Stimulated activated naive CD4-positive, alpha-beta T cell treated with Interleukin-2 at 50 U/mL for 16 hours (primary cell): Measurements from ENCODE around the gene TDP2.
"Not testable (repeated sequence)": the region's sequence is repeated elsewhere in the genome, so short reads cannot be mapped to it uniquely, and the experiment has no call there.

Source experiments
- DNase-seq: peaks from one replicate; lab custom pipeline; 2025; lab: John Stamatoyannopoulos, UW

The TDP2 gene

DNA sequence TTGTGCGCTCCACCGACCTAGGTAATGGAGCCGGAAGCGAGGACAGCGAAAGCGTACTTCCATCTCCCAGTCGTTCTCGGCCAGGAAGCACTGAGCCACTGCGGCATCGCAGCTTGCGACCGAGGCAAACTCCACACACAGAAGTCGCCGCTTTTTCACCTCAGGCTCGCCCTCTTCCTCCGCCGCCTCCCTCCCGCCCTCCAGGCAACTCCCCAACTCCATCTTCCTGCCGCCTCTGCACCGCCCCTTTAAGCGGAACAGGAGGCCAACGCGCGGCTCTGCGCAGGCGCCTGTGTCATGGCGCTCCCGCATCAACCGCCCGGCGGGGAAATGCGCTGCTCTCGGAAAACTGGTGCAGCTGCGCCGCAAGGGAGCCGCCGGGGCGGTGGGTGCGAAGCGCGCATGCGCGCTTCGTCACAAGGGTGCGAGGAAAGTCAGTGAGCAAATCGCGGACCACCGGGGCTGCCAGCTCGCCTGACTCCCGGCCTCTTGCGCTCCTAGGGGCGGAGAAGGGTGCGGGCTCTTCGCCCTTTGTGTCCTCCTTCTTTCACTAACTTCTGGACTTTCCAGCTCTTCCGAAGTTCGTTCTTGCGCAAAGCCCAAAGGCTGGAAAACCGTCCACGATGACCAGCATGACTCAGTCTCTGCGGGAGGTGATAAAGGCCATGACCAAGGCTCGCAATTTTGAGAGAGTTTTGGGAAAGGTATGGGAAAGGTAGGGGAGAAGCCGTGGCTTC lies at the start of gene TDP2, which contains the start of gene ACOT13:
TSS of gene TDP2 (minus strand) at position 259 of the 737 bp plus-strand sequence. CDS start at position 222, 37 bp downstream.
TSS of gene ACOT13 (plus strand) at position 437 of the 737 bp plus-strand sequence. CDS start at position 624, 187 bp downstream.
- DNase-seq, result peak; percentile 95

DNA sequence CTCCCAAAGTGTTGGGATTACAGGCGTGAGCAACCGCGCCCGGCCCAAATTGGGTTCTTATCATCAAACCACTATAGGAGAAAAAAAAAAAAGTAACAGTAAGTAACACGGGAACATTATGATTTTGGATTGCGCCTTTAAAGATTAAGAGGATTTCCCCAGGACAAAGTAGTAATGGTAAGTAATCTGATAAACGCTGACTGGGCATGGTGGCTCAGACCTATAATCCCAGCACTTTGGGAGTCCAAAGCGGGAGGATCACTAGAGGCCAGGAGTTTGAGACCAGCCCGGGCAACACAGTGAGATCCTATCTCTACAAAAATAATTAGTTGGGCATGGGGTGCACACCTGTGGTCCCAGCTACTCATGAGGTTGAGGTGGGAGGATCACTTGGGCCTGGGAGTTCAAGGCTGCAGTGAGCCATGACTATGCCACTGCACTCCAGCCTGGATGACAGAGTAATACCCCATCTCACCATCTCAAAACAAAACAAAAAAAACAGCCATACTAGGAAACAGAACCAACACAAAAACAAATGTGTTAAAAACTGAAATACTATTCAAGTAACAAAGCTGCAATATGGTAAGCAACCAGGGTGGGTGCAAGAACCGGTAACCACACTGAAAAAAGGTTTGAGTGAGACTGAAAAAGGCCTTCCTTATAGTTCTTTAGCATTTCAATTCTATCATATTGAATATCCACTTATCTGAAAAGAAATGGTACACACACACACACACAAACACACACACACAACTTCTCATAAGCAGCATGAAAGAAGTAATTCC lies 44.0 kb upstream of the TDP2 start:
- DNase-seq, result no peak

GRCh38 chr6:24709014-24709711 lies 42.5 kb upstream of the TDP2 start:
- no peak for DNase-seq

GRCh38 chr6:24708612-24709011 lies 41.9 kb upstream of the TDP2 start:
- no peak for DNase-seq

- DNase-seq, result no peak
These were observed 37.8 kb upstream of the TDP2 start for GRCh38 chr6:24704468-24704867.

DNA sequence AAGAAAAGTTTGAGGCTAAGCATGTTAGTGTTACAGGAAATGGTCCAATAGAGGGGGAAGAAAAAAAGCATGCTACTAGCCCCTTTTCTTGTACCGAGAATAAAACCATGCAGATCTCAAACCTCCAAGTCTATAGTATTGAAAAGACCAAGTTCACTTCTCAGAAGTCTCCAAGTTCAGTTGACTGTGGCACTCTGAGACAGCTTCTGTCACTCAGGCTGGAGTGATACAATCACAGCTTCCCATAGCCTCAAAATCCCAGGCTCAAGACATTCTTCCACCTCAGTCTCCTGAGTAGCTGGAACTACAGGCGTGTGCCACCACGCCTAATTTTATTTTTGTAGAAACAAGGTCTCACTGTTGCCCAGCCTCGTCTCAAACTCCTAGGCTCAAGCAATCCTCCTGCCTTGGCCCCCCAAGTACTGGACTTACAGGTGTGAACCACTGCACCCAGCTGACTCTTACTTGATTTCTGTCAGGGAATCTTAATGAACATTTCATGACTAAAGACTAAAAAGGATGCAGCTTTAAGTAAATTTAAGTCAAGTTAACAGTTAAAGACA lies 36.1 kb upstream of the TDP2 start:
- no peak for DNase-seq

DNA sequence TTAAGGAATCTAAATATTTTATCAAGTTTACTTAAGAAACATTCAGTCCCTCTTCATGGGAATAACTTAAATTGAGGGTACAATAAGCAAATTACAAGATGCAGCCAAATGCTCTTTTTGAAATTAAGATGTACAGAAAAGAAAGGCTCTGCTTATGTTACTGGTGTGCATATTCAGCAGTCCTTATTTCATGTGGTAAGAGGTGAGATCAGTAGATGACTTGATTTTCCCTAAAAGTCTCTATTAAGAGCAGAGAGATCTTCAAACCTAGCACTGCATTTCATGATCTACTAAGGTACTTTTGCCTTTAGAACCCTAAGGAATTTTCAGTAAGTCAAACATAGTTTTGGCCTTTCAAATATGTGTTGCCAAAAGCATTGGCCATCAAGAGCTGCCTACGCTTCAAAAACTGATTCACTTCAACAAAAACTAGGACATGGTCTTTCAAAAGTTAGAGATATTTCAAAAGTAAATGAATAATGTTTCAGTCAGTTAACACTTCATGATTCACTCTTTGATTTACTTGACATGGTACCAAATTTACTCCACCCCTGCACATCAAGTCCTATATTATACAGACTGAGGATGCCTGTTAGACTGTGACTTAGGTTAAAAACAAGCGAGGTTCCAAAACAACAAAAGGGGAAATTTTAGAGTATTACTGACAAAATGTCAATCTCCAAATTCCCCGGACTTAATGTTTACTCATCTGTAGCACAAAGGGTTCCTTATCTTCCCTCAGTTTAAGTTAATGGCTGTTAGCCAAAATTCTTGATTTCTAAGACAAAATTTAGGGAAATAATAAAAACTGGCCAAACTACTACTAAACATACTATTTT lies 33.0 kb upstream of the TDP2 start:
- no peak for DNase-seq

GRCh38 chr6:24696097-24696496 lies 29.4 kb upstream of the TDP2 start:
- DNase-seq, result no peak

DNA sequence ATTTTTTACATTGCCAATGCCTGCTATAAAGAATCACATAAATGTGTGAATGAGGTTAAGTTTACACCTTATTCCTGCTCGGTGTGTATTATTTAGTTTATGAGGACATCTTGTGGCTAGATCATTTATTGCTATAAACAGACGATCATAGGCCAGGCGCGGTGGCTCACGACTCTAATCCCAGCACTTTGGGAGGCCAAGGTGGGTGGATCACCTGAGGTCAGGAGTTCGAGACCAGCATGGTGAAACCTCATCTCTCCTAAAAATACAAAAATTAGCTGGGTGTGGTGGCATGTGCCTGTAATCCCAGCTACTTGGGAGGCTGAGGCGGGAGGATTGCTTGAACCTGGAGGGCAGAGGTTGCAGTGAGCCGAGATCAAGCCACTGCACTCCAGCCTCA lies 28.9 kb upstream of the TDP2 start:
- not testable (repeated sequence) for DNase-seq

DNA sequence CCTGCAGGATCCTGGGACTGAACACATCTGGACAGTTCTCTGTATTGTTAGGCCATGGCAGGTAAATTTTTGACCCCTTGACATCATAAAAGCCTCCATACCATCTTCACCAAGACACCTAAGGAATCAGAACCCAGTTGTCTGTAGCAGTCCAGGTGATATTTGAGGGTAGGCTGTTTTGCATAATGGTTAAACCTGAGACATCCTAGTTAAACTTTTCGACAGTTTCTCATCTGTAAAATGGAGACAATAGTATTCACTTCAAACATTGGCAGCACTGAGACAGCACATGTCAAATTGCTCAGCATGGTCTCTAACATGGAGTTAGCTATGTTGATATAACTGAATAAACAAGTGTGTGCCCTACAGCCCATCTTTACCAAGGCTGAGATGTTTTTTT lies 27.5 kb upstream of the TDP2 start:
- no peak for DNase-seq

GRCh38 chr6:24692848-24693592 lies 26.3 kb upstream of the TDP2 start:
- DNase-seq, result no peak

DNA sequence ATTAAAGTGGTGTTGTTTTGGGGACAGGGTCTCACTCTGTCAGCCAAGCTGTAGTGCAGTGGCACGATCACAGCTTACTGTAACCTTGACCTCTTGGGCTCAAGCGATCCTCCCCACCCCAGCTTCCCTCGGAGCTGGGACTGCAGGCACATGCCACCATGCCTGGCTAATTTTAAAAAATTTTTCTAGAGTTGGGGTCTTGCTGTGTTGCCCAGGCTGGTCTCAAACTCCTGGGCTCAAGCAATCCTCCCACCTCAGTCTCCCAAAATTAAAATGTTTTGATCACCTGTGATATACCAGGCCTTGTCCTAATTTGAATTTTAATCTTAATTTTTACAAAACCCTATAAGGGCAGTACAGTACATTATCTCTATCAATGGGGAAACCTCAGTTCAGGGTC lies 25.7 kb upstream of the TDP2 start:
- no peak for DNase-seq

DNA sequence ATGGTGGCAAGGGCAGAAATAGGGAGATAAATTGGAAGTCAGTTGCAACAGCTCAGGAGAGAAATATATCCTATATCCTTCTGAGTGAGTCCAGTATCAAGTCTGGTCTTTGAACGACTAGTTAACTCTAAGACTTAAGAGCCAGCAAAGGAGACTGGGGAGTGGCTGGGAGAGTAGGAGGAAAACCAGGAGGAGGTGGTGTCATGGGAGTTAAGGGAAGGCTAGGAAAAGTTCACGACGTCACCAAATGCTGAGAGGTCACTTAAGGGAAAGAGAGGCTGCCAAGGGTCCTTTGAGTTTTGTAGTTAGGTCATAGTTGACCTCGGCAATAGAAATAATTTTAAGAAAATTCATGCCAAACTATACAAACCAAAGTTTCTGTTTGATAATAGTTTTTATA lies 25.3 kb upstream of the TDP2 start:
- no peak for DNase-seq

GRCh38 chr6:24691550-24691949 lies 24.9 kb upstream of the TDP2 start:
- no peak for DNase-seq

DNA sequence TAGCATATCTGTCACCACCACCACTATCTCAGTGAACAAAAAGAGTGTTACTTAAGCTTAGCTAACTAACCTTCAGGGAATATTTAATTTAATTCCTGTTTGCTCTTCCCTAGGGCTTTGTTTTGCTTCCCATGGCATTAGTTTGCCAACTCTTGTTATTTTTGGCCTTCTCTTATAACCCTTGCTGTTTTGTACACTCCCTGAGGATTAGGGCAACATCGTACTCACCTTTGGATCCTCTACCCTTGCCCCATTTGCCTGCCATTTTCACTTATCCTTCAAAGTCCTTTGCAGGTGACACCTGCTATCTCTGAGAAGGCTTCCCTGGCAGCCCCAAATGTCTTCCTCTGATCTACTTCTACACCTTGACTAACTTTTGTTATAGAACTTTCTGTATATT lies 23.9 kb upstream of the TDP2 start:
- DNase-seq, result no peak

- no peak for DNase-seq
These were observed 23.3 kb upstream of the TDP2 start for GRCh38 chr6:24689964-24690363.

- DNase-seq, result no peak
These were observed 20.2 kb upstream of the TDP2 start for GRCh38 chr6:24686946-24687345.

DNA sequence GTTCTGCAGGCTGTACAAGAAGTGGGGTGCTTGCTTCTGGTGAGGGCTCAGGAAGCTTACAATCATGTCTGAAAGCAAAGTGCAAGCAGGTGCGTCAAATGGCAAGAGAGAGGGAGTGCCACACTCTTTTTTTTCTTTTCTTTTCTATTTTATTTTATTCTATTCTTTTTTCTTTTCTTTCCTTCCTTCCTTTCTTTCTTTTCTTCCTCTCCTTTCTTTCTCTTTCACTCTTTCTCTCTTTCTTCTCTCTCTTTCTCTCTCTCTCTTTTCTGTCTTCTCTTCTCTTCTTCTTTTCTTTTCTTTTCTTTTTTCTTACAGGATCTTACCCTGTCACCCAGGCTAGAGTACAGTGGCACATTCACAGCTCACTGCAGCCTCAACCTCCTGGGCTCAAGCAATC lies 19.7 kb upstream of the TDP2 start:
- DNase-seq, result no peak

DNA sequence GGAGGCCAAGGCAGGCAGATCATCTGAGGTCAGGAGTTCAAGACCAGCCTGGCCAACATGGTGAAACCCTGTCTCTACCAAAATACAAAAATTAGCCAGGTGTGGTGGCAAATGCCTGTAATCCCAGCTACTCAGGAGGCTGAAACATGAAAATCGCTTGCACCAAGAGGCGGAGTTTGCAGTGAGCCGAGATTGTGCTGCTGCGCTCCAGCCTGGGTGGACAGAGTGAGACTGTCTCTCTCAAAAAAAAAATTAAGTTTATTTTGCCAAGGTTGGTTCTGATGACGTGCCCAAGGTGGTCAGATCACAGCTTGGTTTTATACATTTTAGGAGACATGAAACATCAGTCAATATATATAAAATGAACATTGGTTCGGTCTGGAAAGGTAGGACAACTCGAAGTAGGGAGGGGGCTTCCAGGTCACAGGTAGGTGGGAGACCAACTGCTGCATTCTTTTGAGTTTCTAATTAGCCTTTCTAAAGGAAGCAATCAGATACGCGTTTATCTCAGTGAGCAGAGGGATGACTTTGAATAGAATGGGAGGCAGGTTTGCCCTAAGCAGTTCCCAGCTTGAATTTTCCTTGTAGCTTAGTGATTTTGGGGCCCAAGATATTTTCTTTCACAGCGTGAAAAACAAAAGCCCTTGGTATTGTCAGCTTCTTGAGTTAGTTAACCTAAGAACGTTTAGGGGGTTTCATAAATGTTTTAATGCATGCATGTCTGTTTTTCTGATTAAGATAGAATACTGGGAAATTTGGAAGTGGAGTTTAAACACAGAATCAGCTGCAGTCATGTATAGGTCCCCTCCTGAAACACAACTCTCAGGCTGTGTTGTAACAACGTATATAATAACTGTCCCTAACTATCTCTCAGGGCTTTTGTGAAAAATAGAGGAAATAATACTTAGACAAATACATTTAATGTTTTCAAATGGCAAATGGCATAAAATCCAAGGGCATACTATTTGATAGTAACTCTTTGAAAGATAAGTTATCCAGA lies 16.9 kb upstream of the TDP2 start:
- no peak for DNase-seq

GRCh38 chr6:24680582-24680981 lies 13.9 kb upstream of the TDP2 start:
- no peak for DNase-seq
